Nephron progenitor cell (in vitro differentiated cells): ENCODE data around the gene COL4A2.

Experiments
- DNase-seq: peaks from one replicate; pipeline ENCODE4 v3.0.0; 2021
- H3K27ac Mint-ChIP-seq: 2 replicates; pipeline ENCODE4 v1.8.0; 2021; ENCODE audit warnings: mild to moderate bottlenecking, moderate library complexity, mixed read lengths
- H3K27me3 Mint-ChIP-seq: 2 replicates; pipeline ENCODE4 v1.8.0; 2021; ENCODE audit warnings: mild to moderate bottlenecking, low read depth, mixed read lengths; ENCODE audit not compliant: poor library complexity
- H3K36me3 Mint-ChIP-seq: 2 replicates; pipeline ENCODE4 v1.8.0; 2021; ENCODE audit warnings: low read depth, mixed read lengths
- H3K4me1 Mint-ChIP-seq: 2 replicates; pipeline ENCODE4 v1.8.0; 2021; ENCODE audit warnings: mixed read lengths
- H3K4me3 Mint-ChIP-seq: 2 replicates; pipeline ENCODE4 v1.8.0; 2021; ENCODE audit warnings: mild to moderate bottlenecking, moderate library complexity, mixed read lengths
- H3K9me3 Mint-ChIP-seq: 2 replicates; pipeline ENCODE4 v1.8.0; 2021; ENCODE audit warnings: mild to moderate bottlenecking, moderate library complexity, mixed read lengths
- CTCF ChIP-seq: fragments of 200-600 bp; sonication (generic); IDR thresholded peaks from 2 replicates; pipeline ENCODE4 v1.5.0; 2021; ENCODE audit warnings: antibody characterized with exemption

Gene COL4A2

GRCh38 chr13:110471156-110471832 is 164.2 kb downstream of the COL4A2 start:
- H3K9me3 Mint-ChIP-seq = no peaks in the 10 kb centered on the region
- DNase-seq = no peak
- no peak for TF ChIP-seq CTCF
- H3K27me3 Mint-ChIP-seq = no peaks in the 10 kb centered on the region
- H3K4me3 Mint-ChIP-seq = no peak overlapping the region
- peaks cover 67% of the 10 kb centered on the region for H3K36me3 Mint-ChIP-seq
- no peak overlapping the region for H3K27ac Mint-ChIP-seq
- peaks cover 15% of the 10 kb centered on the region for H3K4me1 Mint-ChIP-seq

- no peak overlapping the region for H3K27ac Mint-ChIP-seq
- no peak overlapping the region for H3K4me3 Mint-ChIP-seq
- TF ChIP-seq CTCF = no peak
- H3K4me1 Mint-ChIP-seq = peaks cover 15% of the 10 kb centered on the region
- peaks cover 72% of the 10 kb centered on the region for H3K36me3 Mint-ChIP-seq
- DNase-seq = no peak
- no peaks in the 10 kb centered on the region for H3K9me3 Mint-ChIP-seq
- H3K27me3 Mint-ChIP-seq = no peaks in the 10 kb centered on the region
Measured at GRCh38 chr13:110471833-110472162, 164.7 kb downstream of the COL4A2 start.

GRCh38 chr13:110472904-110473563 is 165.9 kb downstream of the COL4A2 start:
- Mint-ChIP-seq H3K27me3 (peaks cover 2% of the 10 kb centered on the region), H3K36me3 (peaks cover 76% of the 10 kb centered on the region), H3K4me1 (peaks cover 15% of the 10 kb centered on the region), H3K27ac (no peak overlapping the region), H3K9me3 (no peaks in the 10 kb centered on the region), H3K4me3 (no peak overlapping the region)
- TF ChIP-seq CTCF = no peak
- DNase-seq = no peak

GRCh38 chr13:110474713-110475112 is 167.6 kb downstream of the COL4A2 start:
- DNase-seq = no peak
- peaks cover 29% of the 10 kb centered on the region for H3K4me1 Mint-ChIP-seq
- peaks cover 68% of the 10 kb centered on the region for H3K36me3 Mint-ChIP-seq
- peaks cover 2% of the 10 kb centered on the region for H3K27me3 Mint-ChIP-seq
- no peak for TF ChIP-seq CTCF
- no peak overlapping the region for H3K4me3 Mint-ChIP-seq
- no peaks in the 10 kb centered on the region for H3K9me3 Mint-ChIP-seq
- peak overlapping the region; percentile 89 for H3K27ac Mint-ChIP-seq

- no peak for DNase-seq
- Mint-ChIP-seq H3K4me1 (peaks cover 33% of the 10 kb centered on the region), H3K27me3 (peaks cover 2% of the 10 kb centered on the region), H3K9me3 (no peaks in the 10 kb centered on the region), H3K4me3 (no peak overlapping the region), H3K36me3 (peaks cover 67% of the 10 kb centered on the region), H3K27ac (peak overlapping the region; percentile 89)
- TF ChIP-seq CTCF = no peak
Measured at GRCh38 chr13:110475117-110475516, 168.0 kb downstream of the COL4A2 start.
